ENCODE measurements around the gene SEPTIN14. TPM values are rescaled to one million over a fixed set of nuclear protein-coding genes. Genes with fewer than 3 reads are reported as not detected.
A peak's percentile ranks its signal among the peaks of the same experiment; 100 is the strongest.
"Not testable (repeated sequence)": the region's sequence is repeated elsewhere in the genome, so short reads cannot be mapped to it uniquely, and the experiment has no call there.

The SEPTIN14 gene
- polyA plus RNA-seq, 2 of the 4 experiments (the other 2 are of a cell fraction), result 0.01 TPM; not detected in 1

- FAIRE-seq, result no peak
- Histone ChIP-seq H3K4me2 (no peak overlapping the region), H3K4me1 (no peaks in the 10 kb centered on the region), H3K4me3 (no peak overlapping the region), H3K27ac (no peak overlapping the region), H3K9me3 (0 out of 3 replicates have a peak, but pooled peaks cover 7% of the 10 kb centered on the region)
- POLR2A ChIA-PET, result no interaction called here
- CTCF ChIA-PET, result interaction anchor here (1.1 kb wide), 1 partner anchor 69 kb away, joined by 6 read pairs; no protein-coding TSS in a partner anchor
- no peak for DNase-seq (ENCODE audit: low read depth in 1 of 2, low spot score in 1 of 2)
- no peak for ATAC-seq
- WGBS (ENCODE audit: missing lambda C conversion rate), result 83% methylated on average over 4 of the region's 4 CpGs
- TF ChIP-seq KDM5A (IDR thresholded peaks at IDR 0.05) (no peak), SMC3 (IDR thresholded peaks at IDR 0.05) (no peak), E2F6 (IDR thresholded peaks at IDR 0.05; ENCODE audit: borderline replicate concordance, low read depth) (no peak), RAD21 (conservative IDR thresholded peaks at IDR 0.05 in 1 of 2, IDR thresholded peaks at IDR 0.05 in 1 of 2) (no peak), EHMT2 (IDR thresholded peaks at IDR 0.05; ENCODE audit: low read depth) (no peak), ZC3H11A (IDR thresholded peaks at IDR 0.05) (no peak), RCOR1 (IDR thresholded peaks at IDR 0.05; ENCODE audit: low read depth, low read length) (no peak), EHF (CRISPR knock-in tag; IDR thresholded peaks at IDR 0.05) (no peak), HOXB5 (CRISPR knock-in tag; IDR thresholded peaks at IDR 0.05) (no peak), PHF8 (IDR thresholded peaks at IDR 0.05; ENCODE audit: borderline replicate concordance, low read depth) (no peak), RARB (CRISPR knock-in tag; IDR thresholded peaks at IDR 0.05) (no peak), JUNB (IDR thresholded peaks at IDR 0.05) (no peak), RFX5 (IDR thresholded peaks at IDR 0.05) (no peak), REST (IDR thresholded peaks at IDR 0.05) (no peak), ZFP36 (IDR thresholded peaks at IDR 0.05; ENCODE audit: borderline replicate concordance, partially characterized antibody) (no peak), KDM1A (IDR thresholded peaks at IDR 0.05; ENCODE audit: low read depth) (no peak), POLR2AphosphoS2 (conservative IDR thresholded peaks at IDR 0.05; ENCODE audit: low read length) (no peak), CBX2 (IDR thresholded peaks at IDR 0.05; ENCODE audit: borderline replicate concordance, low read depth) (no peak), TFCP2L1 (CRISPR knock-in tag; IDR thresholded peaks at IDR 0.05) (no peak)
Observed at GRCh38 chr7:55895021-55895420, 32.5 kb upstream of the SEPTIN14 start.

- no peak overlapping the region for H3K27ac ChIP-seq
- DNase-seq (ENCODE audit: low read depth in 1 of 2, low spot score in 1 of 2), result no peak
- FAIRE-seq, result no peak
- TF ChIP-seq HOXA7 (CRISPR knock-in tag; IDR thresholded peaks at IDR 0.05), result no peak
- TF ChIP-seq BHLHE40 (IDR thresholded peaks at IDR 0.05; ENCODE audit: low read depth, low read length), result no peak
- TF ChIP-seq TP53 (CRISPR knock-in tag; IDR thresholded peaks at IDR 0.05), result no peak
- ChIA-PET POLR2A (no interaction called here), CTCF (interaction anchor here (1.0 kb wide), 1 partner anchor 71 kb away, joined by 3 read pairs; the partner anchor contains the start of gene NIPSNAP2)
- ATAC-seq, result no peak
- H3K4me3 ChIP-seq, result no peak overlapping the region
- H3K4me1 ChIP-seq, result no peaks in the 10 kb centered on the region
- H3K4me2 ChIP-seq, result no peak overlapping the region
- 0 out of 3 replicates have a peak, but pooled peaks cover 6% of the 10 kb centered on the region for H3K9me3 ChIP-seq
Observed at GRCh38 chr7:55893940-55894339, 31.4 kb upstream of the SEPTIN14 start.

GRCh38 chr7:55888378-55888777, 25.8 kb upstream of the SEPTIN14 start:
- 82% methylated on average over 10 of the region's 10 CpGs for WGBS (ENCODE audit: missing lambda C conversion rate)
- FAIRE-seq, POLR2A ChIA-PET: not testable (repeated sequence)

More at GRCh38 chr7:55888378-55888777, 25.8 kb upstream of the SEPTIN14 start:
- CTCF ChIA-PET, result interaction anchor here (0.7 kb wide), 1 partner anchor 399 kb away, joined by 3 read pairs; no protein-coding TSS in a partner anchor
- Histone ChIP-seq H3K27ac (peak overlapping the region in 1 of 2 experiments; percentile 78; a peak in 1 of 6 replicates), H3K4me2 (peak overlapping the region; percentile 84), H3K4me3 (peak overlapping the region; percentile 59)
- DNase-seq (ENCODE audit: low read depth in 1 of 2, low spot score in 1 of 2); H3K9me3 ChIP-seq; ATAC-seq; H3K4me1 ChIP-seq: not testable (repeated sequence)

Data from A549 (cell line).